Measurements from ENCODE around the gene TMEM123.

The TMEM123 gene

GRCh38 chr11:102489186-102490145 is 36.9 kb upstream of the TMEM123 start:
- H3K4me1 ChIP-seq (ENCODE audit: insufficient read depth, poor library complexity, severe bottlenecking), result peaks cover 15% of the 10 kb centered on the region

GRCh38 chr11:102488208-102488607 is 35.6 kb upstream of the TMEM123 start:
- TF ChIP-seq CTCF (IDR thresholded peaks at IDR 0.05; ENCODE audit: poor library complexity, severe bottlenecking), result no peak
- Histone ChIP-seq H3K4me1 (ENCODE audit: insufficient read depth, poor library complexity, severe bottlenecking) (peaks cover 6% of the 10 kb centered on the region), H3K36me3 (ENCODE audit: low read depth) (no peaks in the 10 kb centered on the region), H3K9me3 (ENCODE audit: severe bottlenecking) (no peaks in the 10 kb centered on the region), H3K4me3 (ENCODE audit: severe bottlenecking) (no peak overlapping the region), H3K27ac (ENCODE audit: poor library complexity, severe bottlenecking) (no peak overlapping the region), H3K27me3 (ENCODE audit: insufficient read depth, poor library complexity, severe bottlenecking) (no peaks in the 10 kb centered on the region)
- ATAC-seq (ENCODE audit: low read depth) (no peak), DNase-seq (ENCODE audit: low spot score) (no peak)

More at GRCh38 chr11:102489186-102490145, 36.9 kb upstream of the TMEM123 start:
- no peak overlapping the region for H3K27ac ChIP-seq (ENCODE audit: poor library complexity, severe bottlenecking)
- TF ChIP-seq CTCF (IDR thresholded peaks at IDR 0.05; ENCODE audit: poor library complexity, severe bottlenecking), result no peak
- H3K36me3 ChIP-seq (ENCODE audit: low read depth), result no peaks in the 10 kb centered on the region
- H3K27me3 ChIP-seq (ENCODE audit: insufficient read depth, poor library complexity, severe bottlenecking), result no peaks in the 10 kb centered on the region
- no peak for DNase-seq (ENCODE audit: low spot score)
- no peaks in the 10 kb centered on the region for H3K9me3 ChIP-seq (ENCODE audit: severe bottlenecking)
- H3K4me3 ChIP-seq (ENCODE audit: severe bottlenecking), result no peak overlapping the region
- ATAC-seq (ENCODE audit: low read depth), result no peak

GRCh38 chr11:102487214-102487613 is 34.6 kb upstream of the TMEM123 start:
- Histone ChIP-seq H3K27ac (ENCODE audit: poor library complexity, severe bottlenecking) (no peak overlapping the region), H3K36me3 (ENCODE audit: low read depth) (no peaks in the 10 kb centered on the region)

GRCh38 chr11:102486584-102486983 is 34.0 kb upstream of the TMEM123 start:
- no peaks in the 10 kb centered on the region for H3K27me3 ChIP-seq (ENCODE audit: insufficient read depth, poor library complexity, severe bottlenecking)
- no peak overlapping the region for H3K27ac ChIP-seq (ENCODE audit: poor library complexity, severe bottlenecking)
- TF ChIP-seq CTCF (IDR thresholded peaks at IDR 0.05; ENCODE audit: poor library complexity, severe bottlenecking), result no peak
- H3K36me3 ChIP-seq (ENCODE audit: low read depth), result no peaks in the 10 kb centered on the region
- peaks cover 6% of the 10 kb centered on the region for H3K4me1 ChIP-seq (ENCODE audit: insufficient read depth, poor library complexity, severe bottlenecking)
- H3K9me3 ChIP-seq (ENCODE audit: severe bottlenecking), result no peaks in the 10 kb centered on the region
- ATAC-seq (ENCODE audit: low read depth) (no peak), DNase-seq (ENCODE audit: low spot score) (no peak)
- no peak overlapping the region for H3K4me3 ChIP-seq (ENCODE audit: severe bottlenecking)

More at GRCh38 chr11:102487214-102487613, 34.6 kb upstream of the TMEM123 start:
- Histone ChIP-seq H3K4me1 (ENCODE audit: insufficient read depth, poor library complexity, severe bottlenecking) (peaks cover 6% of the 10 kb centered on the region), H3K4me3 (ENCODE audit: severe bottlenecking) (no peak overlapping the region), H3K27me3 (ENCODE audit: insufficient read depth, poor library complexity, severe bottlenecking) (no peaks in the 10 kb centered on the region), H3K9me3 (ENCODE audit: severe bottlenecking) (no peaks in the 10 kb centered on the region)
- ATAC-seq (ENCODE audit: low read depth) (no peak), DNase-seq (ENCODE audit: low spot score) (no peak)
- TF ChIP-seq CTCF (IDR thresholded peaks at IDR 0.05; ENCODE audit: poor library complexity, severe bottlenecking), result no peak

Measured in RWPE2 (cell line).